ENCODE measurements around the gene ZDHHC24. TPM values are rescaled to one million over a fixed set of nuclear protein-coding genes. Genes with fewer than 3 reads are reported as not detected.

The ZDHHC24 gene
- total RNA-seq, 1 donor from 2014 or later = 18.0 TPM

DNA sequence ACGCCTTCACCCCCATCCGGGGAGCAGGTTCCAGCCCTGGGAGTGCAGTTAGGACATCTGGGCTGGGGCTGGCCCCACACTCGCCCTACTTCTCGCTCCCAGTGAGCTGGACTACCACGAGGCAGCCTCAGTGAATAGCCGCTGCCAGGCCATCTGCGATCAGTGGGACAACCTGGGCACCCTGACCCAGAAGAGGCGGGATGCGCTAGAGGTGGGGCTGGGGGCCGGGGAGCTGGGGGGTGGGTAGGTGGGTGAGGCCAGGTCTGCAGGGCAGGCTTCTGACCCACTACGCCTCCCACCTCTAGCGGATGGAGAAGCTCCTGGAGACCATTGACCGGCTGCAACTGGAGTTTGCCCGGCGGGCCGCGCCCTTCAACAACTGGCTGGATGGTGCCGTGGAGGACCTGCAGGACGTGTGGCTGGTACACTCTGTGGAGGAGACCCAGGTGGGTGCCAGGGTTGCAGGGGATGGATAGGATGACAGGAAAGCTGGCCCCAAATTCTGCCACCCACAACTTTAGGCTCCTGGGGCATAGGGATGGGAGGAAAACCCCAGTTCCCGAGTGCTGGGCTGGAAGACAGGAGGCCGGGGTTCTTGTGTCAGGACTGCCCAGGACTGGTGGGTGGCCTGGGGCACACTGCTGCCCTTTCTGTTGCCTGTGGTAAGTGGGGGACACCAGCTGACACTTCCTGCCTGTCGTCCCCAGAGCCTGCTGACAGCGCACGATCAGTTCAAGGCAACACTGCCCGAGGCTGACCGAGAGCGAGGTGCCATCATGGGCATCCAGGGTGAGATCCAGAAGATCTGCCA lies 14.2 kb upstream of the ZDHHC24 start:
- Histone ChIP-seq H3K9me3 (no peaks in the 10 kb centered on the region), H3K36me3 (no peaks in the 10 kb centered on the region), H3K27me3 (no peaks in the 10 kb centered on the region), H3K4me1 (peaks cover 0 to 5% of the 10 kb centered on the region in 2 donors), H3K4me3 (no peak overlapping the region), H3K27ac (no peak overlapping the region)
- no peak for DNase-seq (ENCODE audit: low spot score in 2 of 2)
- intact Hi-C loops (cut with DNase I) = no loop called here
- TF ChIP-seq, protein P1, sequence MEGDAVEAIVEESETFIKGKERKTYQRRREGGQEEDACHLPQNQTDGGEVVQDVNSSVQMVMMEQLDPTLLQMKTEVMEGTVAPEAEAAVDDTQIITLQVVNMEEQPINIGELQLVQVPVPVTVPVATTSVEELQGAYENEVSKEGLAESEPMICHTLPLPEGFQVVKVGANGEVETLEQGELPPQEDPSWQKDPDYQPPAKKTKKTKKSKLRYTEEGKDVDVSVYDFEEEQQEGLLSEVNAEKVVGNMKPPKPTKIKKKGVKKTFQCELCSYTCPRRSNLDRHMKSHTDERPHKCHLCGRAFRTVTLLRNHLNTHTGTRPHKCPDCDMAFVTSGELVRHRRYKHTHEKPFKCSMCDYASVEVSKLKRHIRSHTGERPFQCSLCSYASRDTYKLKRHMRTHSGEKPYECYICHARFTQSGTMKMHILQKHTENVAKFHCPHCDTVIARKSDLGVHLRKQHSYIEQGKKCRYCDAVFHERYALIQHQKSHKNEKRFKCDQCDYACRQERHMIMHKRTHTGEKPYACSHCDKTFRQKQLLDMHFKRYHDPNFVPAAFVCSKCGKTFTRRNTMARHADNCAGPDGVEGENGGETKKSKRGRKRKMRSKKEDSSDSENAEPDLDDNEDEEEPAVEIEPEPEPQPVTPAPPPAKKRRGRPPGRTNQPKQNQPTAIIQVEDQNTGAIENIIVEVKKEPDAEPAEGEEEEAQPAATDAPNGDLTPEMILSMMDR (IDR thresholded peaks at IDR 0.05) = no peak

DNA sequence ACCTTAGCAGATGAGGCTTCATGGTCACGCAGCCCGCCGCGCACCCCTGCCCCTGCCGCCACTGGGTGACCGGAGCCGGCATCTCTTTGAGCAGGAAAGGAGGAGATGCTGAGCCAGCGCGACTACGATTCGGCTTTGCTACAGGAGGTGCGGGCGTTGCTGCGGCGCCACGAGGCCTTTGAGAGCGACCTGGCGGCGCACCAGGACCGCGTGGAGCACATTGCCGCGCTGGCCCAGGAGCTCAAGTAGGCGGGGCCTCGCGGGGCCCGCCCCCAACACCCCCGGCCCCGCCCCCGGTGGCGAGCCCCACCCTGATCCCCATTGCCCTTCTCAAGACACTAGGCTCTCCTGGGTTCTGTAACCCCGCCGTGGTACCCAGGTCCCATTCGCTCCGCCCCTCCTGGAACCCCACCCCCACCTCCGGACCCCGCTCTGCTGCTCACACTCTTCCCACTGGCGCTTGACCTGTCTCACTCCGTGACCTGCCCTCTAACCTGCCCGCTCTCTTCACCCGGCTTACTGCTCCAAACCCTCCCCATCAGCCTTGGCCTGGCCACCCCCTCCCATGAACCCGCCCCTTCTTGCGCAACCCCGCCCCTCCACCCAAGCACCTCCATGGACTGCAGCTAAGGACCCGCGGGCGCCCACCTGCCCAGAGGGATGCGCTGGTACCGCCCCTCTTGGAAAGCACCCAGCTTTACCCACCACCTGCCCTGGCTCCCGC lies 13.5 kb upstream of the ZDHHC24 start:
- intact Hi-C loops (cut with DNase I) = no loop called here
- peak overlapping the region; percentile 6 to 26 for H3K4me3 ChIP-seq
- H3K27ac ChIP-seq = no peak overlapping the region
- H3K27me3 ChIP-seq = no peaks in the 10 kb centered on the region
- no peak for DNase-seq (ENCODE audit: low spot score in 2 of 2)
- H3K9me3 ChIP-seq = no peaks in the 10 kb centered on the region
- peaks cover 0 to 5% of the 10 kb centered on the region in 2 donors for H3K4me1 ChIP-seq
- TF ChIP-seq, protein P1 (IDR thresholded peaks at IDR 0.05) = no peak
- H3K36me3 ChIP-seq = no peaks in the 10 kb centered on the region

DNA sequence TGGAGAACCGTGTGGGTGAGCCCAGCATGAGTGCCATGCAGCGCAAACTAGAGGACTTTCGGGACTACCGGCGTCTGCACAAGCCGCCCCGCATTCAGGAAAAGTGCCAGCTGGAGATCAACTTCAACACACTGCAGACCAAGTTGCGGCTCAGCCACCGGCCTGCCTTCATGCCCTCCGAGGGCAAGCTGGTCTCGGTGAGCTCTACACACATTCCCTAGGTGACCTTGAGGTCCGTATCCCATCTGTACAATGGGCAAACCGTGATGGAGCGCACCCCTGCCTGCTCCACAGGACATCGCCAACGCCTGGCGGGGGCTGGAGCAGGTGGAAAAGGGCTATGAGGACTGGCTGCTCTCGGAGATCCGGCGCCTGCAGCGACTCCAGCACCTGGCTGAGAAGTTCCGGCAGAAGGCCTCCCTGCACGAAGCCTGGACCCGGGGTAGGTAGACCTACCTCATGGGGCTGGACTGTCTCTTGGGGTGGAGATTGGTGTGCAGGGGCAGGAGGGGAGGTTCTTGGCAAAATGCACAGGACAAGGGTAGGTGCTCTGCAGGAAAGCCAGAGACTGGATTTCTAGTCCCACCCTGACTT lies 12.0 kb upstream of the ZDHHC24 start:
- TF ChIP-seq, protein P1 (IDR thresholded peaks at IDR 0.05) = no peak

DNA sequence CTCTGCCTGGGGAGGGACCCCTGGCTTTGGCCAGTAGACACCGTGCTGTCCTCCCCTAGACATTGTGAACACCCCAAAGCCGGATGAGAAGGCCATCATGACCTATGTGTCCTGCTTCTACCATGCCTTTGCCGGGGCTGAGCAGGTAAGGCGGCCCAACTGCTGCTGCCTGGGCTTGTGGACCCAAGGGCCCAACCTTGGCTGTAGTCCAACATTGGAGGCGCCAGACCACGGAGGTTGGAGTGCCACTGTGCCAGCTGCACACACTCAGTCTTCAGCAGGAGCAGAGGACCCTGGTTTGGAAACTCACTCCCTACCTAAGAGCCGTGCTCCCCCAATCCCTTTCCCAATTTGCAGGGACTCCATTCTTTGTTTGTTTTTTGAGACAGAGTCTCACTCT lies 10.2 kb upstream of the ZDHHC24 start:
- Histone ChIP-seq H3K9me3 (no peaks in the 10 kb centered on the region), H3K27ac (no peak overlapping the region), H3K27me3 (no peaks in the 10 kb centered on the region), H3K4me3 (no peak overlapping the region), H3K36me3 (no peaks in the 10 kb centered on the region), H3K4me1 (peaks cover 0 to 5% of the 10 kb centered on the region in 2 donors)
- TF ChIP-seq, protein P1 (IDR thresholded peaks at IDR 0.05) = no peak
- intact Hi-C loops (cut with DNase I) = no loop called here
- DNase-seq (ENCODE audit: low spot score in 2 of 2) = no peak

More for the DNA sequence above, 12.0 kb upstream of the ZDHHC24 start:
- intact Hi-C loops (cut with DNase I) = no loop called here
- DNase-seq (ENCODE audit: low spot score in 2 of 2) = no peak
- H3K4me1 ChIP-seq = peaks cover 0 to 5% of the 10 kb centered on the region in 2 donors
- no peaks in the 10 kb centered on the region for H3K36me3 ChIP-seq
- no peak overlapping the region for H3K27ac ChIP-seq
- H3K4me3 ChIP-seq = no peak overlapping the region
- H3K9me3 ChIP-seq = no peaks in the 10 kb centered on the region
- H3K27me3 ChIP-seq = no peaks in the 10 kb centered on the region

DNA sequence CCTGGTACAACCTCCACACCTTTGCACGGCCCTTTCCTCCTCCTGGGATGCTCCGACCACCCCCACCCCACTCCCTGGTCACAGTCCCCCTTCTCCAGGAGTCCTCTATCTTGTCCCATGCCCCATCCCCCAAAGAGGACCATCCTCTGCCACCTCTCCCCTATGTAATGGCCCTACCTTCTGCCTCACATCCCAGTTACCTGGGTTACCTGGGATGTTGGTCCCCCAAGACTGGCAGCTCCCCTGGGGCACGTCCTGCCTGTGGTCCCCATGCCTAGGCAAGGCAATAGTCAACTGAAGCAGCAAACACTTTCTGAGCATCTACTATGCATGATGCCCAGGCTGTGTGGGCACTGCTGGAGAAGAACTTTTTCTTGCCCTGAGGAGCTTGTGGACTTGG lies 9.6 kb upstream of the ZDHHC24 start:
- Histone ChIP-seq H3K27ac (no peak overlapping the region), H3K36me3 (no peaks in the 10 kb centered on the region), H3K9me3 (no peaks in the 10 kb centered on the region), H3K27me3 (no peaks in the 10 kb centered on the region), H3K4me3 (no peak overlapping the region), H3K4me1 (peaks cover 0 to 5% of the 10 kb centered on the region in 2 donors)
- no peak for DNase-seq (ENCODE audit: low spot score in 2 of 2)
- TF ChIP-seq, protein P1 (IDR thresholded peaks at IDR 0.05) = no peak
- intact Hi-C loops (cut with DNase I) = no loop called here

Measured in ascending aorta (tissue), 2 donors.